Measurements from ENCODE around the gene ANO7.

DNA sequence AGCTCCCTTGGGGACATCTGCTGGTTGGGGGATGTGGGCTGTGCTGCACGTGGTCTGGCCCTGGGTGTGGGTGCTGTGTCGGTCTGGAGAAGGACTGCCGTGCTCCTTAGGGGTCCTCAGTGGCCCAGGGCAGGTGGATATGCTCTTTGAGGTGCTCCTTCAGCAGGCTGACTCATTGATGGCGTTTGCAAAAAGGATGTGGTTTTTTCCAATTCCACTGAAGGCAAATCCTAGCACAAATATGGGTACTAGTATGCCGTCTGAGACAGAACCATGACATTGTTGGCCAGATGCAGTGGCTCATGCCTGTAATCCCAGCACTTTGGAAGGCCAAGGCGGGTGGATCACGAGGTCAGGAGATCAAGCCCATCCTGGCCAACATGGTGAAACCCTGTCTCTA lies 34.9 kb upstream of the ANO7 start:
- TF ChIP-seq EZH2 (IDR thresholded peaks at IDR 0.05; ENCODE audit: low read depth, low read length, severe bottlenecking) (no peak), POLR2A (IDR thresholded peaks at IDR 0.05; ENCODE audit: control extremely low read depth in 1 of 2, low read depth in 2 of 2, low read length in 2 of 2) (no peak), RAD21 (IDR thresholded peaks at IDR 0.05 in 1 of 2, conservative IDR thresholded peaks at IDR 0.05 in 1 of 2; ENCODE audit: low read depth in 2 of 2, low read length in 2 of 2) (no peak), EP300 (IDR thresholded peaks at IDR 0.05; ENCODE audit: borderline replicate concordance in 1 of 2, low read depth in 2 of 2, low read length in 2 of 2) (no peak), ASH2L (IDR thresholded peaks at IDR 0.05; ENCODE audit: low read length) (no peak), SP2 (IDR thresholded peaks at IDR 0.05; ENCODE audit: low read length) (no peak), PHF8 (conservative IDR thresholded peaks at IDR 0.05; ENCODE audit: low read depth, low read length) (no peak), POLR2AphosphoS5 (IDR thresholded peaks at IDR 0.05; ENCODE audit: low read depth, low read length) (no peak), BCL11A (IDR thresholded peaks at IDR 0.05; ENCODE audit: low read depth in 2 of 2, low read length in 2 of 2) (no peak)
- TF ChIP-seq, protein P1, sequence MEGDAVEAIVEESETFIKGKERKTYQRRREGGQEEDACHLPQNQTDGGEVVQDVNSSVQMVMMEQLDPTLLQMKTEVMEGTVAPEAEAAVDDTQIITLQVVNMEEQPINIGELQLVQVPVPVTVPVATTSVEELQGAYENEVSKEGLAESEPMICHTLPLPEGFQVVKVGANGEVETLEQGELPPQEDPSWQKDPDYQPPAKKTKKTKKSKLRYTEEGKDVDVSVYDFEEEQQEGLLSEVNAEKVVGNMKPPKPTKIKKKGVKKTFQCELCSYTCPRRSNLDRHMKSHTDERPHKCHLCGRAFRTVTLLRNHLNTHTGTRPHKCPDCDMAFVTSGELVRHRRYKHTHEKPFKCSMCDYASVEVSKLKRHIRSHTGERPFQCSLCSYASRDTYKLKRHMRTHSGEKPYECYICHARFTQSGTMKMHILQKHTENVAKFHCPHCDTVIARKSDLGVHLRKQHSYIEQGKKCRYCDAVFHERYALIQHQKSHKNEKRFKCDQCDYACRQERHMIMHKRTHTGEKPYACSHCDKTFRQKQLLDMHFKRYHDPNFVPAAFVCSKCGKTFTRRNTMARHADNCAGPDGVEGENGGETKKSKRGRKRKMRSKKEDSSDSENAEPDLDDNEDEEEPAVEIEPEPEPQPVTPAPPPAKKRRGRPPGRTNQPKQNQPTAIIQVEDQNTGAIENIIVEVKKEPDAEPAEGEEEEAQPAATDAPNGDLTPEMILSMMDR (IDR thresholded peaks at IDR 0.05; ENCODE audit: control extremely low read depth in 1 of 3, insufficient read depth in 1 of 3, low read depth in 1 of 3, low read length in 3 of 3) = no peak
- TF ChIP-seq, protein P2, sequence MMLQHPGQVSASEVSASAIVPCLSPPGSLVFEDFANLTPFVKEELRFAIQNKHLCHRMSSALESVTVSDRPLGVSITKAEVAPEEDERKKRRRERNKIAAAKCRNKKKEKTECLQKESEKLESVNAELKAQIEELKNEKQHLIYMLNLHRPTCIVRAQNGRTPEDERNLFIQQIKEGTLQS (IDR thresholded peaks at IDR 0.05; ENCODE audit: insufficient read depth, low read depth, low read length) = no peak
